Inflammatory macrophage treated with lipopolysaccharide for 1 hour (primary cell): Measurements from ENCODE around the gene PABPN1L.

Experiments used
- DNase-seq, 2 donors: peaks; one replicate each; pipeline ENCODE4 v3.0.0-alpha.2; 2020 to 2022

Gene PABPN1L

DNA sequence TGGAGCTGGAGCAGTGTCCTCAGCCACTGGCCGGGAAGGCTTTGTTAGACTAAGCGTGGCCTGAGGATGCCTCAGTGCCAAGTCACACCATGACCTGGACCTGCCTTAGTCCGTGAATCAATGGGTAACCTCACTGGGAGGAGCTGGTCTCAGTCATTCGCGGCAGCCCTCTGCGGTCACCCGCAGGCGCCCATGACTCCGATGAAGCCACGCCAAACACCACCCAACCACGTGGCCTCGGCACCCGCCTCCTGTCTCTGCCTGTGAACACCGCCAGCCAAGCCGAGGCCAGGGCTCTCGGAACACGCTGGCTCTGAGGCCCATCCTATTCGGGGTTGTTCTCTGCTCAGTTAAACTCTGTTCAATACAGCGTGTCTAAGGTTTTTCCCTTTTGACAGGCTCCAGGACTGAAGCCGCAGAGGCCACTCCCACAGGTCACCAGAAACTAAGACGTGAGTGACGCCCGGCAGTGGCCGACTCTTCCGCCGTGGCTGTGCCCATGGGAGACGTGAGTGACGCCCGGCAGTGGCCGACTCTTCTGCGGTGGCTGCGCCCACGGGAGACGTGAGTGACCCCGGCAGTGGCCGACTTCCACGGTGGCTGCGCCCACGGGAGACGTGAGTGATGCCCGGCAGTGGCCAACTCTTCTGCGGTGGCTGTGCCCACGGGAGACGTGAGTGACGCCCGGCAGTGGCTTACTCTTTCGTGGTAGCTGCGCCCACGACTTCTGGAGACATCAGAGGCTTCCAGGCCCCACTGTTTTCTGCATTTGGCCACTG, 16.8 kb upstream of the PABPN1L start:
- DNase-seq = no peak

DNA sequence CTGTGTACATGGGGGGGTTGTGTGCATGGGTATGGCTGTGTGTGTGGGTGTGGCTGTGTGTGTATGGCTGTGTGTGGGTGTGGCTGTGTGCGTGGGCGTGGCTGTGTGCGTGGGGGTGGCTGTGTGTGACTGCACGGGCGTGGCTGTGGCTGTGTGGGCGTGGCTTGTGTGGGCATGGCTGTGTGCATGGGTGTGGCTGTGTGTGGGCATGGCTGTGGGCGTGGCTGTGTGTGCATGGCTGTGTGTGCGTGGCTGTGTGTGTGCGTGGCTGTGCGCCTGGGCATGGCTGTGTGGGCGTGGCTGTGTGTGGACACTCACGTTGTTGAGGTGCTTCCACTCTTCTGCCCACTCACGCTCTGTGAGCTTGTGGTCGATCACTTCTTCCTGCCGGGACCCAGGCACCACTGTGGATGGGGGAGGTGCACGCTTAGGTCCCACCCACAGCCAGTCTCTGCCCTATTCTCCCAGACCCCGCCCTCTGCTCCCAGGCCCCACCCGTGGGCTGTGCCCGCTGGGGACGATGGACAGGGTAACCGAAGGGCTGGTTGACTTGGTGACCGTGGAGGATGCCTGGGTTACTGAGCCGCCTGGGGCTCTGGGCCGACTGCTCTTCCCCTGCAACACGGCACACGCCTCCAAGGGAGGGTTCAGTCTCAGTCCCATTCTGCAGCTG, 16.0 kb upstream of the PABPN1L start:
- DNase-seq = no peak

DNA sequence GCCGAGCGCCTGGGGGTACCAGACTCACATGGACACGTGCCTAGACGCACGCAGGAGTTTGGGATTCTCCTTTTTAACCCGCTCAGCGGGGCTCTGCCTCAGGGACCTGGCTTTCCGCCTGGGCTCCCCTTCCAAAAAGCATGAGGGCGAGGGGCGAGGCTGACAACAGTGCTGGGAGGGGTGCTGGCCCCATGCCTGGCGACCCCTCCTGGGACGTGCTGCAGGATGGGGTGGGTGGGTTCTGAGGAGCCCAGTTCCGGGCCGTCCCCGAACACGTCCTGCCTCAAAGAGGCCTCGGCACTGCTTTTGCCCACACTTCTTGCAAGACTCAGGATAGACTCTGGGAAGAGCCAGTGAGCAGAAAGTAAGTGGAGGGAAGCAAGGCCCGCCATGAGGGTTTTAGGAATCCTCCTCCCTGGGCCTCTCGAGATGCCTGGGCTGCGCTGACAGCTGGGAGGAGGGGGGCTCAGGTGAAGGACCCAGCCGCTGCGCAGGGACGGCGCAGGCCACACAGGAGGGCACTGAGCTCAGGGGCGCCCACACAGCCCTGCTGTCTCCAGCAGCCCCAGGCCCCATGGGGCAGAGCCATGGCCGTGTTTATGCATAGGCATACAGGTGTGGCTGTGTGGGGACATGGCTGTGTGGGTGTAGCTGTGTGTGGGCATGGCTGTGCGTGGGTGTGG, 15.4 kb upstream of the PABPN1L start:
- no peak for DNase-seq

DNA sequence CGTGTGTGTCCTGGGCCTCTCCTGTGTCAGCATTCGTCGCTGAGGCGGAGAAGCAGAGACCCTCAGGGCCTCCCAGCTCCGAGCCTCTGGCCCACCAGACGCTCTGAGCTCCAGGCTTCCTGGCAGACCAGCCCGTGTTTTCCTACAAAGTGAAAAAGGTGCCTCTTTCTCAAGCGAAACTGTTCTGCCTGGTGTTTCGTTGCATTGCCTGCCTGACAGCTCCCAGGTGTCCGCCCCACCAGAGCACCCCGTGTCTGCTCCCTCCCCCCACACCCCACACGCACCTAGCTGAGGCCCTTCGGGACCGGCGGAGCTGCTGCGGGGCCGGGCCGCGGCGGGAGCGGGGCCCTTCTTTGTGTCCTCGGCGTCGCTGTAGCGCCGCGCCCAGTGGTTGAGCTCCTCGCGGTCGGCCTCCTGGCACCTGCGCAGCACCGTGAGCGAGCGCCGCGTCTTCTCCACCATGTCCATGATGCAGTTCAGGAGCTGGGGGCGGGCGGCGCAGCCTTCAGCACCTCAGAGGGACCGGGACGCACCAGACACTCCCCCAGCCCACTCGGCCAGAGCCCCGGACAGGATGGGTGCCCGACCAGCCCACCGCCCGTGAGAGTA, 14.7 kb upstream of the PABPN1L start:
- no peak for DNase-seq

DNA sequence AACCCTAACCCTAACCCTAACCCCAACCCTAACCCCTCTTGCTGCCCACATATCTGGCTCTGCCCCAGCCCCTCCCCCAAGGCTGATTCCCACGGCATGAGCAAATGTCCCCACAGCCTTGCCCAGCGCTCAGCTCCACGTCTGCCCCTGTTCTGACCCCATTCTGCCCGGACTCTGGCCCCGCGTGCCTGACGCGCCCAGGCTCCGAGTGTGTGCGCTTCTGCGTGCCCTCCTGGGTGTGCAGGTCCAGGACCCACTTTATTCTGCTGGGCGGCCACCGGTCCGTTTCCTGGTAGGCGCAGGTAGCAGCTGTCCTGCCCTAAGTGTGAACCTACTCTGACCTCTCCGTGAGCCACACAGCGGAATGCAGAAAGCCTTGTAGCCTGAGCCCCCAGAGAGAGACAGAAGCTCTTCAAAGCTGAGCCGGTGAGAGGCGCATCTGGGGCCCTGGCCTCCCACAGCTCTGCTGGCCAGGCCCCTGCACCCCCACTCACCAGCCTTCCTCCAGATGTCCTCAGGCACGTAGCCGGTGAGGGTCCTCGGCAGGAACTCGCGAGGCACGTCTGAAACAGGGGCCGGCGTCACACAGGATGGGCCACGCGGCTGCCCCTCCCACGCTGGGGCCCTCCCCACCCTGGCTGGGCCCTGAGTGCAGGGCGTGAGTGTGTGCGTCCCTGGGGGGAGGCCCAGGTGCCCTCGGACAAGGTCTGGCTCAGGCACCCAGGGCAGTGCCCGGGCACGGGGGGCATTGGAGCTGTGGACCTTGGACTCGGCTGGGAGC, 14.0 kb upstream of the PABPN1L start:
- no peak for DNase-seq

DNA sequence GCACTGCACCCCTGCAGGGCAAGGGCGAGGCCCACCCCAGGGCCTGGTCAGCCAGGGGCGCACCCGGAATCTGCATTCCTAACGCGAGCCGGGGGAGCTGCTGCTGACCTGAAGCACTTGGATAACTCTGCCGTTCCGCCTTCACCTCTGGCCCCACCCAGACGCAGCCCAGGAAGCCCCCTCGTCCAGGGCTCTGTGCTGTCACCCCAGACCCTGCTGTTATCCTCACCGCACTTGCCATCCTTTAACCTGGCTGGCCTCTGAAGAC, 13.3 kb upstream of the PABPN1L start:
- DNase-seq = no peak

DNA sequence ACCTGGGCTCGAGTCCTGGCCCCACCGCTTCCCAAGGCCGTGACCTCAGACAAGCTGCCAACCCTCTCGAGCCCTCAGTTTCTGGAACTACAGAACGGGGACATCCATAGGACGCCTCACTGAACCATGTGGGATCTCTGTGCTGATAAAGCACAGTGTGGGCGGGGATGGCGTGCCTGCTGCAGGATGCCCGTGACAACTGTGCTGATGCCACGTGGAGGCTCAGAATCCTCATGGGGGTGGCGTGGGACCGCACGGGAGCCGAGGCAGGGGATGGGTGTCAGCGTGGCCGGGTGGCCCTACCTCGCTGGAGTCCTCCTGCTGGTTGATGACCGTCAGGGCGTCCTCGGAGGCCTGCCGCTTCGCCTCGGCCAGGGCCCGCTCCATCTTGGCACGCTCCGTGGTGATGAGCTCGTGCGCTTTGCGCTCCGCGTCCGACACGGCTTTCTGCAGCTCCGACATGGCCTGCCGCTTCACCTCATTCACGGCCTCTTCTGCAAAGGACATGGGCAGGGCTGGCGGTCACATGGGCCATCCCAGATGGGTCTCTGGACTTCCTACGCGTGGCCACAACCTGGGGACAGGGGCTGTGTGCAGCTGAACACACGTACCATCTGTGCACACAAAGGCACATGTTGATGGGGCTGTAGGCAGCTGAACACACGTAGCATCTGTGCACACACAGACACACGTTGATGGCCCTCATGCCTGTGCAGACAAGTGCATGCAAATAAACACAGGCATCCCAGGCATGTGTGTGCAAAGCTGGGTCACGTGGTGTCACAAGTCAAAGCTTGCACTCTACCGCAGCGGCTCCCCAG, 12.7 kb upstream of the PABPN1L start:
- DNase-seq = no peak

DNA sequence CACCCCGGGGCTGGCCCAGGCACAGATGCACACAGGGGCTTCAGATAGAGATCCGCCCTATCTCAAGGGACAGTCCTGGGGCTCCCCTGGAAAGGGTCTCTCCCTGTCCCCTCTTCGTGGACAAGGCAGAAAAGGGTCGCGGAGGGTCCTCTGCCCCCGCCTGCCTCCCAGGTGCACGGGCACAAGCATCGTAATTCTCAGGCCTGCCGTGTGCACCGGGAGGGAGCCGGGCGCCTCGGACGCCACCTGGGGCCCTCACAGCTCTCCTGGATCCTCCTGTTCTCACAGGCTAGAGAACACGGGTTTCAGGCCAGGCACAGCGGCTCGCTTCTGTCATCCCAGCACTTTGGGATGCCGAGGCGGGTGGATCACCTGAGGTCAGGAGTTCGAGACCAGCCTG, 11.9 kb upstream of the PABPN1L start:
- DNase-seq = no peak

DNA sequence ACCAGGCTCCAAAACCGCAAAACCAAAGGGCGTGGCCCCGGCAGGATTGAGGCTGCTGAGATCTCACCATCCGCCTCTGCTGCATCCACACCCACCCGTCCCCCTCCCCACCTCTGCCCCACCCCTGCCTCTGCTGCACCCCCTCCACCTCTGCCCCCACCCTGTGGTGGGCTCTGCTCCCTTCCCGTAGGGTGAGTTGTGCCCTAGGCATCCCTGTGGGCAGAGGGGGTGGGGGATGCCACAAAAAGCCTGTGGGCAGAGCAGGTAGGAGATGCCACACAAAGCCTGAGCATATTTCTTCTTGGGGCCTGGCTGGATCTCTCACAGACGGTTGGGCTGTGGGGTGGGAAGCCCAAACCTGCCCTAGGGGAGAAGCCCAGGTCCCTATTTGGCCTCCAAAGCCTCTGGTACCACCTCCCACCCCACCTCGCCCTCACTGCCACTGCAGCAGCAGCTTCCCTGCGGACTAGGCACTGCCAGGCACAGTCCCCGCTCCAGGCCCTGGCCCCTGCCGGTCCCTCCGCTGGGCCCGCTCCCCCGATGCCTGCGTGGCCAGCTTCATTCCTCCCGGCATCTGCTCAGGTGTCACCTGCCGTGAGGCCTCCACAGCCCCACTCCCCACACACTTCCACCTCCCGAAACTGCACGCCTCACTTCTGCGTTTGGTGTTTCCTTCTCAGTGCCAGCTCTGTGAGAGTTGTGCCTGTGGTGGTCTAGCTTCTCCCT, 11.3 kb upstream of the PABPN1L start:
- no peak for DNase-seq

DNA sequence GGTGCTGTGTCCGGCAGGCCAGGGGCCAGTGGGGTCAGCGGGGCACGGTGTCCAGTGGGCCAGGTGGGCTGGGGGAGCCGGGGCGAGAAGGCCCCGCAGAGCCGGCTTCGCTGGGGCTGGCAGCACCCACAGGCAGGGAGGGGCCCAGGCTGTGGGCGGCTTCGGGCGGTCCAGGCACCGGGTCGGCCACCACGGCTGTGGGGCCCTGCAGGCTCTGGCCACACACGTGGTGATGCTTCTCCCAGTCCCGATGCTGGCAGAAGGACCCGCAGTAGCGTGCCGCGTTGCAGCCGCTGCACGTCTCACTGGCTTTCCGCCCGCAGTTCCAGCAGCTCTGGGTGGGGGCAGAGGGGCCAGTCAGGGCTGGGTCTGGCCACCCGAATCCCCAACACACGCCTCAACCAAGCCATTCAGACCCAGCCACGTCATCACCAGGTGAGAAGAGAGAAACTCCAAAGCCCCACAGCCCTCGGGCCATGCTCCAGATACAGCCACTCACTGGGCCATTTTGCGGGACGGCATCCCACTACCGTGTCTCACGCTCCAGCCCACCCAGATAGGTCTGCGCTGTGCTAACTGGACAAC, 10.6 kb upstream of the PABPN1L start:
- no peak for DNase-seq

DNA sequence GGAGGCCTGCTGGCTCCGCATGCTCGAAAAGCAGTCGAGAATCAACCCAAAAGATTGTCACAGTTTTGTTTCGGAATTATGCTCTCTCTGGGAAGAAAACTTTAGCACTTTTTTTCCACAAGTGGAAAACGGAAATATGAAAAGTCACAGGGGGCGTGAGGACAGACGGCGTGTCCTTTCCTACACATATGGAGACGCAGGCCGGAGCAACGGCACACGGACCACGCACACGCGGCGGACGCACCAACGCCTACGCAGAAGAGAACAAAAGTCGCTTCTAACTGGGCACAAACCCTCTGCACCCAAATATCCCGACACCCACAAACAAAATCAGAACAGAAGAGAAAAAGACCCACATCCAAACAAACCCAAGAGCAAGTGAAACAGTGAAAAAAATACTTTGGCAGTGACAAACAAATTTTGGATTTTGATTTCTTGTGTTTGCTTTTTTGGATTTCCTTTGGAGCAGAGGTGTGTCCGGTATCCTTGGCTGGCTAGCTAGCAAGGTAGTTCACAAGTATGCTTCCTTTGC, 9.3 kb upstream of the PABPN1L start:
- DNase-seq = no peak

DNA sequence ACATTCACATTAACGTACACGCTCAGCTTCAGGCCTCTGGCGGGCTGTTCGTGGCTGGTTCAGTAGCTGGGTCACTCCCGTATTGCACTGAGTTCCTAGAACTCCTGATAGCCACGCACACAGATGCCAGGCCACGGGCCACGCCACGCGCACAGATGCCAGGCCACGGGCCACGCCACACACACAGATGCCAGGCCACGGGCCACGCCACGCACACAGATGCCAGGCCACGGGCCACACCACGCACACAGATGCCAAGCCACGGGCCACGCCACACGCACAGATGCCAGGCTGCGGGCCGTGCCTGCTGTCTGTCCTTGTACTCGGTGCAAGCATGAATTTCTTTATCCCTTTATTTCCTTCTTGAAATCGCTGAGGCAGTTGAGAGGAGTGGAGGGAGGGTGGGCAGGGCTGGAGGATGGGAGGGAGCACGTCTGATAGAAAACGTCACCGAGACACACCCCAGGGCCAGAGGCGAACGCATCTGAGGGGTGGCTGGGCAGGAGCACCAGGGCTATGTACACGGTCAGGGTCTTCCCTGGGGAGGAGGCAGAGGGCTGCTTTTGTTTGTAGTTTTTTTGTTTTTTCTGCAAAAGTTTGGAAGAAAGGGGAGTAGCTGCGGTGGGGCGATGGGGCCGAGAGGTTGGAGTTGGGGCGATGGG, 8.6 kb upstream of the PABPN1L start:
- no peak for DNase-seq

DNA sequence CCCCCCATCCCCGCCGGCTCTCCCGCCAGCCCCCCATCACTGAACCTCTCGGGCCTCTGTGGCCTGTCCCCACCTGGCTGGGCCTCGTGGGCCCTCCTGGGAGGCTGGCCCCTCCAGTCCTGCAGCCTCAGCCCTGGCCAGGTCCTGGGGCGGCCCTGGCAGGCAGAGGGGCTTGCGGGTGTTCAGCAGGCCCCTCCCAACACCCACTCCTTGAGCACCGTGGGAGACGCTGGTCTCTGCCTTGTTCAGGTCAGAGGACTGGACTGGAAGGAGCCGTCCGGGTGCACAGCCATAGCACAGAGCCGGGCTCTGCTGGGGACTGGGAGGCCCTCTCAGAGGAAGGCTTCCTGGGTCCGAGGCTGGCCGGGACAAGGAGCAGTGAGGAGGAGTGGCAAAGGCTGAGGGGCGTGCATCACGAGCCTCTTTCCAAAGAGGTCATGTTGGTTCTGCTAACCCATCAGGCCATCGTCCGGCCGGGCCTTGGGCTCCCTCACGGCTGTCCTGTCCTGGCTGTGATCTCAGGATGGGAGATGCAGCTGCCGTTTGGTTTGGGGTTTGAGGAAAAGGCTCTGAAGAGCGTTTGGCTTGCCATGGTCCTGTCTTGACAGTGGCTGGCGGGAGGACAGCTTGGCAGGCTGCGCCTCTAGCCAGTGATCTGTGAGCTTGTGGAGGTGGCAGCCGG, 6.3 kb upstream of the PABPN1L start:
- DNase-seq = no peak

DNA sequence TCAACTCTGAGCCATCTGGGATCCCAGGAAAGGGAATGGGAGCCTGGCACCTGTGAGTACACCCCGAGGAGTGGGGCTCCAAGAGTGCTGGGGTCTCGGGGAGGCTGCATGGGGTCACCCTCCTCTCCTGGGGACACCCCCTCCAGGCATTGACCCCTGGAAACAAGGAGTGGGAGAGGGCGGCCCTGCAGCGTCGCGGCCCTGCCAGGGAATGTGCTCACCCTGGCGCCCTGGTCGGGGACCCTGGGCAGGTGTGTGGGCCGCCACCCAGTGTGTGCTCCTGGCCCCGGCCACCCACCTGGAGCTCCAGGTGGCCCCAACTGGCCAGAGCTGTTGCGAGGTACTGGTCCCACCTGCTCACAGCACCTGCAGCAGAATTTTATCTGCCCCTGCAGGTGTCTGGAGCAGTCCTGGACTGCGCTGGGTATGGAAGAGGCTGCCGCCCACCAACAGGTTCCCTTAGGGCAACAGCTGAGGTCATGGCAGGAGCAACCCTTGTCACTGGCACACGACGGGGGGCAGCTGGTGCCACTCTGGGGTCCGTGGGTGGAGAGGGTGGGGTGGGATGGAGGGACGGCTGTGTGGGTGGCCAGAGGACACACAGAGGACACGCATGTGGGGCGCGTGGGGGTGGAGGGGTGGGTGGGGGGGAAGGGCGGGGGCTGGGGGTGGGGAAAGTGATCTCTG, 5.4 kb upstream of the PABPN1L start:
- DNase-seq = no peak

DNA sequence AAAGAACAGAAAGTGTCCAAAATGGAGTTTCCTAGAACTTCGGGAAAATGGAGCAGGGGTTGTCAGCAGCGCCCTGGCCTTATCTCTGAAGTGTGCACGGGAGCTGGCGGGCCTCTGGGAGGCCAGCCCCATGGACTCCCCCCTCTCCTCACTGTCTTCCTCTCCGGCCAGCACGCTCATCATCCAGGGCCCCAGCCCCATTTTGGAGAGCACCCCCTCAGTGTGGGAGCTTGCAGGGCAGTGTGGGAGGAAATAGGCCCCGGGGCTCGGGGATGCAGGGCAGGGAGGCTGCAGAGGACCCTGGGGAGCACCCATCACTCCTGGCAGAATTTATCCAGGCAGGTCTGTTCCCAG, 4.9 kb upstream of the PABPN1L start:
- DNase-seq = no peak

DNA sequence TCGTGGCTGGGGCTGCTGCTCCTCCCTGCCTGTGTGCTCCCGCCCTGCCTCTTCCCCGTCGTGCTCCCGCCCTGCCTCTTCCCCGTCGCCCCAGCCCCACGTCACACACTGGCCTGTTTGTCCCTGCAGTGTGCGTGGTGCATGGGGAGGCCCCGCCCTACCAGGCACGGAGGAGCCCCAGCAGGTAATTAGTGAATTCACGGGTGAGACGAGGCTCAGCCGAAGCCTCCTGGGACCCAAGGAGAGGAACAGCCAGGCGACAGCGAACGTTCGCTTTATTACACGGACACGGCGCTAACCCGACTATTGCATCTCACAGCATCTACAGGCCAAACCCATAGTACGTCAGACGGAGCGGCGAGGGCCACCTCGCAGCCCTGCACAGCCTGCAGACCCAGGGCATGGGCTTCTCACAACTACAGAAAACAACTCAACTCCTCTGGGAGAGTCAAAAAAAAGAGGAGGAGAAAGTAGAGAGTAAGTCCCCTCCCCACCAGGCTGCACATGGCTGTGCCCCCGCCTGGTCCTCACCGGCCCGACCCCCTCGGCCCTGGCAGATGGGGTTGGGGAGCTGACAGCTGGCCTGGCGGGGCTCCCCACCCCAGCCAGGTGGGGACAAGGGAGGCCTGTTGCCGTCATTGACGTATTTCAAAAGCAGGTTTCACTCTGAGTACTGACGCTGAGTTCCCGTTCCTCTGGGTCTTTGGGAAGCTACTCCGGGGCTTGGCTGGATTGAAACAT, 4.3 kb upstream of the PABPN1L start:
- DNase-seq = peak; percentile 6 to 22

DNA sequence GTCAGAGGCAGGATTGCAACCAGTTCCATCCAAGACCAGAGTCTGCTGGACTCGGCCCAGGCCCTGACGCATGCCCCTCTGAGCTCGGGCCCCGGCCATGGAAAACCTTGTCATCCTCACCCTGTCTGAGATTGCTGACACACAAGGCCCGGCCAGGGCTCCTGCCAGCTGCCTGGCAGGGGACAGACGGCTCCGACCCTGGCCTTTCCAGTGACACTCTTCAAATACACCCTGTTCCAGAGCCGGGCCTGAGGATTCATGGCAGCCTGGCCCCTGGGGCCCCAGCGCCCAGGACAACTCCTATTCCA, 3.2 kb upstream of the PABPN1L start:
- DNase-seq = no peak

DNA sequence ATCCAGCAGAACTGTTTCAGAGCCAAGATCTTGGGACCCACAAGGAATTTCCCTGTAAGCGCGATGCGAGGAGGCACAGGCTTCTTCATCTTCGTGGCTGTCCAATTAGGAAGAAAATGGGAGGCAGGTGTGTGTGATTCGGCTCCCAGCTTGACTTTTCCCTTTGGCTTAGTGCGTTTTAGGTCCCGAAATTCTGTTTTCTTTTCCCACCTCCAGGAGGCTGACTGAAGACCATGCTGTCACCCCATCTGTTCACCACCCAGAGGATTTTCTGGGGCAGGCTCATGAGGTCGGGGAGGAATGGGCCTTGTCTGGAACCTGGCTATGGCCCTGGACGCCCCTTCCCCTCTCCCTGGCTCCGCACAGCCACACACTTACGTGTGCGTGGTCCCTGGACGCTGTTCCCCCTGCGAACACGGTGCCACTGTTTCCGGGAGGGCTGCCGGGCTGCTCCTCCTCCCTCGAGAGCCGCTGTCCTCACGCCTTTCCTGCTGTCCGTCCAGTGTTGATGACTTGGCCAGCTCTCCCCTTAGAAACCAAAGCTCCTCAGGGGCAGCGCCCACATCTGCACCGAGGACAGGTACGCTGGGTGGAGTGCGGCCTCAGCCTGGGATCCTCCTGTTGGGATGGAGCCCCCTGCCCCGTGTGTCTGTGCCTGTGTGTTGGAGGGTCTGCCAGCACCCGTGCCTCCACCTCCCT, 2.7 kb upstream of the PABPN1L start:
- DNase-seq = no peak
